PC-9 (cell line): Measurements from ENCODE around the gene IL1RAPL1. TPM values are rescaled to one million over a fixed set of nuclear protein-coding genes. Genes with fewer than 3 reads are reported as not detected.

ENCODE experiments used
- BruUV-seq: library from RNA; stranded (reverse); fragments of 400-500 nt; replicated peaks from 2 replicates; lab custom pipeline; 2021; lab: Mats Ljungman, UMichigan
- CTCF ChIA-PET: fragments of 300-600 bp; sonication (Branson Sonifier 250); formaldehyde crosslinking; loops from one replicate; lab custom pipeline; 2022; ENCODE audit warnings: antibody characterized with exemption; lab: Charles Lee
- POLR2A ChIA-PET: fragments of 300-600 bp; sonication (Branson Sonifier 250); formaldehyde crosslinking; loops from one replicate; lab custom pipeline; 2022; ENCODE audit warnings: antibody characterized with exemption; ENCODE audit not compliant: unreplicated experiment; lab: Charles Lee
- DNase-seq, 2 experiments: peaks; one replicate each; pipeline versions ENCODE4 v3.0.0 to v3.0.0-alpha.2; 2015 to 2022; ENCODE audit warnings: mixed read lengths in 1 of 2
- H2AFZ ChIP-seq: fragments of 200-600 bp; sonication (generic); 2 replicates; pipeline ENCODE4 v1.8.1; 2017; ENCODE audit warnings: antibody characterized with exemption
- H3F3A ChIP-seq: fragments of 200-600 bp; sonication (generic); 2 replicates; pipeline ENCODE4 v1.8.1; 2017; ENCODE audit warnings: antibody characterized with exemption, mild to moderate bottlenecking, low read depth; ENCODE audit not compliant: insufficient read depth
- H3K27ac ChIP-seq: fragments of 200-600 bp; sonication (generic); 2 replicates; pipeline ENCODE4 v1.6.1; 2016; ENCODE audit warnings: mixed run types
- H3K27me3 ChIP-seq: fragments of 200-600 bp; sonication (generic); 2 replicates; pipeline ENCODE4 v1.6.1; 2016; ENCODE audit warnings: low read depth, mixed run types; ENCODE audit not compliant: insufficient read depth
- H3K36me3 ChIP-seq: fragments of 200-600 bp; sonication (generic); 2 replicates; pipeline ENCODE4 v1.6.1; 2016; ENCODE audit warnings: low read depth, mixed run types
- H3K4me1 ChIP-seq: fragments of 200-600 bp; sonication (generic); replicated peaks from 2 replicates; pipeline ENCODE4 v1.6.1; 2016; ENCODE audit warnings: mixed run types; ENCODE audit not compliant: insufficient read depth
- H3K4me2 ChIP-seq: fragments of 200-600 bp; sonication (generic); 2 replicates; pipeline ENCODE4 v1.6.1; 2017; ENCODE audit warnings: mixed run types
- H3K4me3 ChIP-seq: fragments of 200-600 bp; sonication (generic); 2 replicates; pipeline ENCODE4 v1.6.1; 2016; ENCODE audit warnings: mixed run types
- H3K79me2 ChIP-seq: fragments of 200-600 bp; sonication (generic); 2 replicates; pipeline ENCODE4 v1.6.1; 2017; ENCODE audit warnings: low read depth, mixed run types
- H3K9me2 ChIP-seq: fragments of 200-600 bp; sonication (generic); 2 replicates; pipeline ENCODE4 v1.8.1; 2017; ENCODE audit warnings: mild to moderate bottlenecking; ENCODE audit not compliant: insufficient read depth
- H3K9me3 ChIP-seq: fragments of 200-600 bp; sonication (generic); 2 replicates; pipeline ENCODE4 v1.8.1; 2016; ENCODE audit warnings: low read depth; ENCODE audit not compliant: insufficient read depth
- H4K20me1 ChIP-seq: fragments of 200-600 bp; sonication (generic); 2 replicates; pipeline ENCODE4 v1.8.1; 2017; ENCODE audit not compliant: insufficient read depth
- EZH2 ChIP-seq: fragments of 200-600 bp; sonication (generic); IDR thresholded peaks from 2 replicates; pipeline ENCODE4 v1.8.0; 2017; ENCODE audit warnings: antibody characterized with exemption, low read depth
- intact Hi-C: fragments of 100-400 bp; cut with micrococcal nuclease; formaldehyde crosslinking; loops from one replicate; pipeline ENCODE4 v1.10.0; 2022; ENCODE audit not compliant: unreplicated experiment
- total RNA-seq: library from RNA; stranded (reverse); gene quantifications from 2 replicates; pipeline ENCODE4 v1.2.3, GENCODE V29; 2021
- TF ChIP-seq, protein P1 (sequence below): fragments of 200-600 bp; sonication (generic); conservative IDR thresholded peaks from 2 replicates; pipeline ENCODE4 v1.6.1; 2017; ENCODE audit warnings: mixed run types, antibody characterized with exemption, mild to moderate bottlenecking, moderate library complexity

IL1RAPL1 gene
- total RNA-seq, 1 experiment from 2014 or later = 0.26 TPM

DNA sequence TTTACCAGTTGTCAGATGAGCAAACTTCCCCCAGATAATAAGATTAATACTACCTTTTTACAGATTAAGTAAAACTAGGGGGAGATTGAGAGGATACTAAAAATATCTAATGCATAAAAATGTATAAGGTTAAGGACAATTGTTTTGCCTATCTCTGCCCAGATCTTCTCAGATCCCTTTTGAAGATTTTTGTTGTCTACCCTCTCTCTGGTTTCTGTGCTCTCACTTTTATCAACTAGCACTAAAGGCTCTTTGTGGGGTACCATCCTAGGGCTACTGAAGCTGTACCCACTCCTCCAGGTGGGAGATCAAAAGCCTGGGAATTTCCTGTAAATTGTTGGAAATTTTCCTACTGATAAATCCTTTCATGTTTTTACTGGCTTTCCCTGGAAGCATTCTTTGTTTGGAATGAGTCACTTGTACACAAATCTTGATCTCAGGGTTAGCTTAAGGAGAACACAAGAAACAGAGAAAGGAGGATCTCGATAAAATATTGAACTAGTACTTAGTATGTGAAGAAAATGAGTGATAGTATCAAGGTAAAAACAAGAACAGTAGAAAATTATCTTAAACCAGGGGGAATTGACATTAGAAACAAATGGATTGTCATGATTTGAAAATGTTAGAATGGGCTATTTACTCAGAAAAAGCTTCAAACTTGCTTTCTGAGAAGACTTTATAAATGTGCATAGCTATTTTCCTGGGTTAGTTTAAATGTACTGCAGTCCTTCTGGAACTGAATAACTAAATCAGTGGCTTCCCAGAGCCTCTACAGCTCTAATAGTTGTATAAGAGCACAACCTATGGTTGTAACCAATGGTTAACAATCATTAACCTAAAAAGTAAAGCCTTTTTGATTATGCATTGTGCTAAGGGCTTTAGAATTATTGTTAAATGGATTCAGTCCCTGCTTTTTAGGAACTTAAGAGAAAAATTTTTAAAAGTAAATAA lies 948.2 kb downstream of the IL1RAPL1 start:
- H3K4me3 ChIP-seq = no peak overlapping the region
- TF ChIP-seq EZH2 = no peak
- TF ChIP-seq, protein P1, sequence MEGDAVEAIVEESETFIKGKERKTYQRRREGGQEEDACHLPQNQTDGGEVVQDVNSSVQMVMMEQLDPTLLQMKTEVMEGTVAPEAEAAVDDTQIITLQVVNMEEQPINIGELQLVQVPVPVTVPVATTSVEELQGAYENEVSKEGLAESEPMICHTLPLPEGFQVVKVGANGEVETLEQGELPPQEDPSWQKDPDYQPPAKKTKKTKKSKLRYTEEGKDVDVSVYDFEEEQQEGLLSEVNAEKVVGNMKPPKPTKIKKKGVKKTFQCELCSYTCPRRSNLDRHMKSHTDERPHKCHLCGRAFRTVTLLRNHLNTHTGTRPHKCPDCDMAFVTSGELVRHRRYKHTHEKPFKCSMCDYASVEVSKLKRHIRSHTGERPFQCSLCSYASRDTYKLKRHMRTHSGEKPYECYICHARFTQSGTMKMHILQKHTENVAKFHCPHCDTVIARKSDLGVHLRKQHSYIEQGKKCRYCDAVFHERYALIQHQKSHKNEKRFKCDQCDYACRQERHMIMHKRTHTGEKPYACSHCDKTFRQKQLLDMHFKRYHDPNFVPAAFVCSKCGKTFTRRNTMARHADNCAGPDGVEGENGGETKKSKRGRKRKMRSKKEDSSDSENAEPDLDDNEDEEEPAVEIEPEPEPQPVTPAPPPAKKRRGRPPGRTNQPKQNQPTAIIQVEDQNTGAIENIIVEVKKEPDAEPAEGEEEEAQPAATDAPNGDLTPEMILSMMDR = no peak
- no TSS peak for BruUV-seq
- H3K4me1 ChIP-seq = no peaks in the 10 kb centered on the region
- no peak for DNase-seq
- no peak overlapping the region for H2AFZ ChIP-seq
- intact Hi-C loops = loop anchor here (10.0 kb wide), 1 partner anchor 119 kb away; no protein-coding TSS in a partner anchor
- no peaks in the 10 kb centered on the region for H3K79me2 ChIP-seq
- no peaks in the 10 kb centered on the region for H4K20me1 ChIP-seq
- H3K27me3 ChIP-seq = no peaks in the 10 kb centered on the region
- H3K36me3 ChIP-seq = no peaks in the 10 kb centered on the region
- no peak overlapping the region for H3K4me2 ChIP-seq
- ChIA-PET CTCF (no interaction called here), POLR2A (no interaction called here)
- H3F3A ChIP-seq = no peaks in the 10 kb centered on the region
- H3K27ac ChIP-seq = no peak overlapping the region
- H3K9me3 ChIP-seq = no peaks in the 10 kb centered on the region
- H3K9me2 ChIP-seq = no peaks in the 10 kb centered on the region

- no TSS peak for BruUV-seq
- intact Hi-C loops = no loop called here
- Histone ChIP-seq H3K27ac (no peak overlapping the region), H3K36me3 (no peaks in the 10 kb centered on the region), H3F3A (no peaks in the 10 kb centered on the region), H3K4me3 (no peak overlapping the region), H3K9me2 (no peaks in the 10 kb centered on the region), H3K79me2 (no peaks in the 10 kb centered on the region), H3K4me1 (no peaks in the 10 kb centered on the region), H3K27me3 (no peaks in the 10 kb centered on the region), H2AFZ (no peak overlapping the region), H3K4me2 (no peak overlapping the region), H4K20me1 (no peaks in the 10 kb centered on the region), H3K9me3 (no peaks in the 10 kb centered on the region)
- TF ChIP-seq EZH2 = no peak
- TF ChIP-seq, protein P1 = no peak
- ChIA-PET POLR2A (no interaction called here), CTCF (no interaction called here)
- no peak for DNase-seq
Measured at GRCh38 chrX:29541038-29541437, 953.8 kb downstream of the IL1RAPL1 start.

- no peak overlapping the region for H3K4me3 ChIP-seq
- ChIA-PET POLR2A (no interaction called here), CTCF (no interaction called here)
- H3K9me2 ChIP-seq = no peaks in the 10 kb centered on the region
- no peaks in the 10 kb centered on the region for H3K27me3 ChIP-seq
- no peaks in the 10 kb centered on the region for H3K79me2 ChIP-seq
- DNase-seq = no peak
- H3K4me2 ChIP-seq = no peak overlapping the region
- no peaks in the 10 kb centered on the region for H3K9me3 ChIP-seq
- TF ChIP-seq, protein P1 = no peak
- TF ChIP-seq EZH2 = no peak
- no peak overlapping the region for H3K27ac ChIP-seq
- no peaks in the 10 kb centered on the region for H3K36me3 ChIP-seq
- H3F3A ChIP-seq = no peaks in the 10 kb centered on the region
- no peaks in the 10 kb centered on the region for H3K4me1 ChIP-seq
- BruUV-seq = no TSS peak
- H4K20me1 ChIP-seq = no peaks in the 10 kb centered on the region
- intact Hi-C loops = no loop called here
- no peak overlapping the region for H2AFZ ChIP-seq
Measured at GRCh38 chrX:29542152-29542551, 954.9 kb downstream of the IL1RAPL1 start.
